Measurements from ENCODE around the gene MDM2. TPM values are rescaled to one million over a fixed set of nuclear protein-coding genes. Genes with fewer than 3 reads are reported as not detected.

Gene MDM2
- polyA plus RNA-seq, 3 donors: 16.2 to 39.9 (median 27.6) TPM

GRCh38 chr12:68900241-68900640, 92.3 kb downstream of the MDM2 start:
- peaks cover 7 to 13% of the 10 kb centered on the region in 2 donors for H3K36me3 Mint-ChIP-seq

More at GRCh38 chr12:68900241-68900640, 92.3 kb downstream of the MDM2 start:
- Histone ChIP-seq H3K9ac (ENCODE audit: insufficient read depth, low read length, poor library complexity, severe bottlenecking) (no peak overlapping the region), H2AFZ (ENCODE audit: insufficient read depth, low read depth, low read length, poor library complexity, severe bottlenecking) (no peak overlapping the region), H3K4me3 (replicated peaks in 1 of 3; ENCODE audit: low read depth in 2 of 3, low read length in 3 of 3) (no peak overlapping the region), H3K27me3 (ENCODE audit: control insufficient read depth in 2 of 2, insufficient read depth in 2 of 2, low read length in 2 of 2) (no peaks in the 10 kb centered on the region), H3K36me3 (replicated peaks in 1 of 2; ENCODE audit: control insufficient read depth in 1 of 2, insufficient read depth in 2 of 2, low read length in 2 of 2) (no peaks in the 10 kb centered on the region), H3K4me1 (ENCODE audit: control insufficient read depth in 1 of 2, insufficient read depth in 2 of 2, low read length in 2 of 2) (peaks cover 8 to 20% of the 10 kb centered on the region in 2 donors), H3K9me3 (replicated peaks in 1 of 2; ENCODE audit: control insufficient read depth in 1 of 2, insufficient read depth in 1 of 2, low read length in 2 of 2) (no peaks in the 10 kb centered on the region), H3K4me2 (replicated peaks; ENCODE audit: extremely low read depth, low read length, poor library complexity, severe bottlenecking) (no peak overlapping the region), H4K20me1 (ENCODE audit: insufficient read depth, low read length) (no peaks in the 10 kb centered on the region), H3K27ac (ENCODE audit: low read depth in 1 of 2, low read length in 2 of 2) (no peak overlapping the region), H3K79me2 (ENCODE audit: insufficient read depth, low read length) (peaks cover 5% of the 10 kb centered on the region)
- H3K4me1 Mint-ChIP-seq: peaks cover 24% of the 10 kb centered on the region
- H3K27me3 Mint-ChIP-seq (ENCODE audit: low read depth in 3 of 3): peaks cover 1 to 2% (median 1%) of the 10 kb centered on the region in 3 donors
- H3K4me3 Mint-ChIP-seq: no peak overlapping the region
- H3K9me3 Mint-ChIP-seq: peaks cover 0 to 2% (median 0%) of the 10 kb centered on the region in 7 donors
- no peak for DNase-seq
- no peak for TF ChIP-seq CTCF (IDR thresholded peaks at IDR 0.05)
- no CpG with 5 or more reads among the region's 2 CpGs for WGBS (ENCODE audit: insufficient coverage)
- intact Hi-C loops (cut with micrococcal nuclease): no loop called here
- no peak overlapping the region for H3K27ac Mint-ChIP-seq

Other genes starting within 250 kb of the MDM2 start
- 100 to 1,000 TPM; 153 to 543 (median 461) TPM for gene RAP1B, start 197.3 kb upstream of the MDM2 start, polyA plus RNA-seq
- gene NUP107, start 121.2 kb upstream of the MDM2 start, polyA plus RNA-seq: 10 to 100 TPM in 2 of 3 donors, 1 to 10 TPM in 1; 6.7 to 20.5 (median 10.7) TPM
- gene SLC35E3, start 62.0 kb upstream of the MDM2 start, polyA plus RNA-seq: 10 to 100 TPM in 2 of 3 donors, 1 to 10 TPM in 1; 4.3 to 12.4 (median 10.9) TPM
- gene CPM, start 125.0 kb downstream of the MDM2 start, polyA plus RNA-seq: 10 to 100 TPM in 2 of 3 donors, 1 to 10 TPM in 1; 8.4 to 32.4 (median 26.2) TPM